Activated naive CD4-positive, alpha-beta T cell treated with anti-CD3 and anti-CD28 coated beads for 36 hours (primary cell): ENCODE data around the gene KLF7. TPM values are rescaled to one million over a fixed set of nuclear protein-coding genes. Genes with fewer than 3 reads are reported as not detected.

Experiments
- CTCF ChIA-PET: fragments of 350-600 bp; sonication (Branson Sonifier 250); formaldehyde crosslinking; loops from one replicate; lab custom pipeline; 2021; ENCODE audit warnings: antibody characterized with exemption; lab: Charles Lee
- DNase-seq: peaks from one replicate; pipeline ENCODE4 v3.0.0-alpha.2; 2020
- H3K27ac Mint-ChIP-seq: one replicate; pipeline ENCODE4 v1.8.0; 2021; ENCODE audit warnings: mild to moderate bottlenecking, mixed read lengths
- H3K27me3 Mint-ChIP-seq: one replicate; pipeline ENCODE4 v1.8.0; 2021; ENCODE audit warnings: low read depth, mixed read lengths
- H3K36me3 Mint-ChIP-seq: one replicate; pipeline ENCODE4 v1.8.0; 2021; ENCODE audit warnings: low read depth, mixed read lengths
- H3K4me1 Mint-ChIP-seq: one replicate; pipeline ENCODE4 v1.8.0; 2021; ENCODE audit warnings: low read depth, mixed read lengths
- H3K4me3 Mint-ChIP-seq: one replicate; pipeline ENCODE4 v1.8.0; 2021; ENCODE audit warnings: mild to moderate bottlenecking, moderate library complexity, mixed read lengths
- H3K9me3 Mint-ChIP-seq: one replicate; pipeline ENCODE4 v1.8.0; 2021; ENCODE audit warnings: mixed read lengths
- intact Hi-C: fragments of 100-400 bp; cut with micrococcal nuclease; formaldehyde crosslinking; loops from one replicate; pipeline ENCODE4 v1.15.1; 2023
- total RNA-seq, 2 experiments: library from RNA; stranded (reverse); gene quantifications; one replicate each; pipeline ENCODE4 v1.2.3, GENCODE V29; 2021

The KLF7 gene
- total RNA-seq, 2 experiments from 2014 or later: 30.1 to 32.2 TPM

- Mint-ChIP-seq H3K27ac (no peak overlapping the region), H3K4me3 (no peak overlapping the region), H3K36me3 (no peaks in the 10 kb centered on the region), H3K9me3 (no peaks in the 10 kb centered on the region), H3K27me3 (no peaks in the 10 kb centered on the region), H3K4me1 (peaks cover 8% of the 10 kb centered on the region)
- DNase-seq: no peak
- CTCF ChIA-PET: no interaction called here
- intact Hi-C loops: no loop called here
Observed at GRCh38 chr2:207066166-207066565, 99.6 kb downstream of the KLF7 start.

- no peak overlapping the region for H3K27ac Mint-ChIP-seq
- DNase-seq: no peak
- H3K27me3 Mint-ChIP-seq: no peaks in the 10 kb centered on the region
- CTCF ChIA-PET: interaction anchor here (0.9 to 2.0 kb wide), 3 partner anchors 9 to 409 kb away, joined by 3 to 8 read pairs (median 7); no protein-coding TSS in a partner anchor
- no peak overlapping the region for H3K4me3 Mint-ChIP-seq
- no peaks in the 10 kb centered on the region for H3K9me3 Mint-ChIP-seq
- intact Hi-C loops: no loop called here
- H3K4me1 Mint-ChIP-seq: peaks cover 8% of the 10 kb centered on the region
- H3K36me3 Mint-ChIP-seq: no peaks in the 10 kb centered on the region
Observed at GRCh38 chr2:207064128-207064690, 101.5 kb downstream of the KLF7 start.

- Mint-ChIP-seq H3K27ac (no peak overlapping the region), H3K4me1 (no peaks in the 10 kb centered on the region), H3K9me3 (no peaks in the 10 kb centered on the region), H3K36me3 (no peaks in the 10 kb centered on the region), H3K4me3 (no peak overlapping the region), H3K27me3 (no peaks in the 10 kb centered on the region)
- CTCF ChIA-PET: interaction anchor here (0.9 kb wide), 1 partner anchor 682 kb away, joined by 3 read pairs; no protein-coding TSS in a partner anchor
- intact Hi-C loops: no loop called here
- DNase-seq: no peak
Observed at GRCh38 chr2:207061181-207061580, 104.6 kb downstream of the KLF7 start.

GRCh38 chr2:207055257-207055656 is 110.5 kb downstream of the KLF7 start:
- H3K36me3 Mint-ChIP-seq: no peaks in the 10 kb centered on the region
- CTCF ChIA-PET: no interaction called here
- intact Hi-C loops: no loop called here
- no peak overlapping the region for H3K27ac Mint-ChIP-seq
- no peaks in the 10 kb centered on the region for H3K27me3 Mint-ChIP-seq
- no peaks in the 10 kb centered on the region for H3K9me3 Mint-ChIP-seq
- H3K4me3 Mint-ChIP-seq: no peak overlapping the region
- no peak for DNase-seq
- H3K4me1 Mint-ChIP-seq: no peaks in the 10 kb centered on the region

GRCh38 chr2:207054521-207054920 is 111.2 kb downstream of the KLF7 start:
- Mint-ChIP-seq H3K4me3 (no peak overlapping the region), H3K9me3 (no peaks in the 10 kb centered on the region), H3K36me3 (no peaks in the 10 kb centered on the region), H3K4me1 (no peaks in the 10 kb centered on the region), H3K27ac (no peak overlapping the region), H3K27me3 (no peaks in the 10 kb centered on the region)
- intact Hi-C loops: no loop called here
- DNase-seq: no peak
- CTCF ChIA-PET: no interaction called here

GRCh38 chr2:207051385-207051965 is 114.3 kb downstream of the KLF7 start:
- intact Hi-C loops: no loop called here
- Mint-ChIP-seq H3K27me3 (no peaks in the 10 kb centered on the region), H3K9me3 (no peaks in the 10 kb centered on the region), H3K4me1 (peaks cover 9% of the 10 kb centered on the region), H3K36me3 (no peaks in the 10 kb centered on the region), H3K4me3 (no peak overlapping the region), H3K27ac (no peak overlapping the region)
- CTCF ChIA-PET: no interaction called here
- no peak for DNase-seq

GRCh38 chr2:207049122-207049521 is 116.6 kb downstream of the KLF7 start:
- DNase-seq: no peak
- no peak overlapping the region for H3K4me3 Mint-ChIP-seq
- no peaks in the 10 kb centered on the region for H3K27me3 Mint-ChIP-seq
- H3K36me3 Mint-ChIP-seq: no peaks in the 10 kb centered on the region
- no peaks in the 10 kb centered on the region for H3K9me3 Mint-ChIP-seq
- H3K4me1 Mint-ChIP-seq: peaks cover 10% of the 10 kb centered on the region
- intact Hi-C loops: loop anchor here (5.0 to 10.0 kb wide), 4 partner anchors 193 to 996 kb away; no protein-coding TSS in a partner anchor
- H3K27ac Mint-ChIP-seq: no peak overlapping the region
- CTCF ChIA-PET: interaction anchor here (1.3 to 1.6 kb wide), 2 partner anchors 117 to 424 kb away, joined by 3 to 5 read pairs; partner anchors contain the start of gene KLF7

- Mint-ChIP-seq H3K4me1 (peaks cover 10% of the 10 kb centered on the region), H3K36me3 (no peaks in the 10 kb centered on the region), H3K4me3 (no peak overlapping the region), H3K9me3 (no peaks in the 10 kb centered on the region), H3K27ac (no peak overlapping the region), H3K27me3 (no peaks in the 10 kb centered on the region)
- intact Hi-C loops: loop anchor here (5.0 to 10.0 kb wide), 4 partner anchors 194 to 996 kb away; no protein-coding TSS in a partner anchor
- no peak for DNase-seq
- CTCF ChIA-PET: interaction anchor here (0.5 to 1.6 kb wide), 4 partner anchors 94 to 424 kb away, joined by 3 to 5 read pairs (median 5); partner anchors contain the start of gene KLF7
Observed at GRCh38 chr2:207048416-207048815, 117.3 kb downstream of the KLF7 start.

- Mint-ChIP-seq H3K27ac (peak overlapping the region; percentile 62), H3K4me1 (peaks cover 10% of the 10 kb centered on the region), H3K4me3 (no peak overlapping the region), H3K36me3 (no peaks in the 10 kb centered on the region), H3K27me3 (no peaks in the 10 kb centered on the region), H3K9me3 (no peaks in the 10 kb centered on the region)
- peak; percentile 59 for DNase-seq
- CTCF ChIA-PET: interaction anchor here (0.6 to 2.7 kb wide), 16 partner anchors 11 to 431 kb away, joined by 3 to 21 read pairs (median 4); no protein-coding TSS in a partner anchor
- intact Hi-C loops: loop anchor here (1.0 to 10.0 kb wide), 15 partner anchors 27 to 998 kb away; no protein-coding TSS in a partner anchor
Observed at GRCh38 chr2:207046724-207047123, 119.0 kb downstream of the KLF7 start.

- Mint-ChIP-seq H3K36me3 (no peaks in the 10 kb centered on the region), H3K4me3 (no peak overlapping the region), H3K9me3 (no peaks in the 10 kb centered on the region), H3K27me3 (peaks cover 3% of the 10 kb centered on the region), H3K4me1 (peaks cover 10% of the 10 kb centered on the region), H3K27ac (no peak overlapping the region)
- no peak for DNase-seq
- CTCF ChIA-PET: interaction anchor here (0.6 to 2.7 kb wide), 6 partner anchors 29 to 432 kb away, joined by 3 to 21 read pairs (median 3); no protein-coding TSS in a partner anchor
- intact Hi-C loops: loop anchor here (5.0 to 10.0 kb wide), 4 partner anchors 197 to 999 kb away; no protein-coding TSS in a partner anchor
Observed at GRCh38 chr2:207045531-207045930, 120.2 kb downstream of the KLF7 start.

GRCh38 chr2:207044379-207045362 is 121.1 kb downstream of the KLF7 start:
- no peak overlapping the region for H3K27ac Mint-ChIP-seq
- H3K4me3 Mint-ChIP-seq: no peak overlapping the region
- H3K4me1 Mint-ChIP-seq: peaks cover 10% of the 10 kb centered on the region
- DNase-seq: no peak
- H3K36me3 Mint-ChIP-seq: no peaks in the 10 kb centered on the region
- intact Hi-C loops: loop anchor here (5.0 to 10.0 kb wide), 4 partner anchors 198 to 1000 kb away; no protein-coding TSS in a partner anchor
- peaks cover 4% of the 10 kb centered on the region for H3K27me3 Mint-ChIP-seq
- CTCF ChIA-PET: interaction anchor here (1.1 to 2.7 kb wide), 3 partner anchors 298 to 433 kb away, joined by 3 to 21 read pairs (median 3); no protein-coding TSS in a partner anchor
- no peaks in the 10 kb centered on the region for H3K9me3 Mint-ChIP-seq
